GM12892 (cell line): ENCODE data around the gene VAMP1.

ENCODE experiments used
- POLR2A ChIP-seq: IDR thresholded peaks from 2 replicates; pipeline ENCODE4 v1.6.1; 2011; ENCODE audit warnings: low read depth, low read length, control low read depth
- POLR2AphosphoS5 ChIP-seq: IDR thresholded peaks from 2 replicates; pipeline ENCODE4 v1.6.1; 2011; ENCODE audit warnings: low read depth, low read length, control low read depth
- TAF1 ChIP-seq: IDR thresholded peaks from 2 replicates; pipeline ENCODE4 v1.6.1; 2011; ENCODE audit warnings: low read depth, mild to moderate bottlenecking, control low read depth, low read length, borderline replicate concordance

DNA sequence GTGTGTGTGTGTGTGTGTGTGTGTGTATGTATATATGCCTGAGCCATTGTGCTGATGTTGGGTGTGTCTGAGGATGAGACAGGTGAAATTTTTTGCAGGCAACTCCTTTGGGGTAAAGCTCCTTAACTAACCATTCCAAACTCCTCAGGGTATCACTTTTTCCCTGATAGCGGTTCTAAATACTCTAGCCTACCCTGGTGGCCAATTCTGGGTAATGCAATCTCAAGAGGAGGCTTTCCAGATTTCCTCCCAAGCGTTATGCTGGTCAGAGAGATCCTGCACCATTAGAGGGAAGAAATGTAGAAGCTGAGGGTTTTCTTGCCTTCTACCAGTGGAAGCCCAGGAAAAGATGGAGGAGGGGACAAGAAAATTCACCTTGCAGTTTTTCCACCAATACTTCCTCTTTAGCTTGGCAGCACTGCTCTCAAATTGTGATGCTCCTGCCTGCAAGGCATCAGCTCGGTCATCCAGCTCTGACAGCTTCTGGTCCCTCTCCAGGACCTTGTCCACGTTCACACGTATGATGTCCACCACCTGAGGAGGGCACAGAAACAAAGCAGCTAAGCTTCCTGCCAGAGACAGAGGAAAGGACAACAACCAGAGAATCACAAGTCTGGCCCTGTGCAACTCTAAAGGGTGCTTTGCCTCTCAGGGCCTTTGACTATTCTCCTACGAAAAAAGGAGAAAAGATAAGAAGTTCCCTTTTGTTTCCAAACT lies 4.9 kb downstream of the VAMP1 start:
- no peak for TF ChIP-seq TAF1
- TF ChIP-seq POLR2A: no peak
- no peak for TF ChIP-seq POLR2AphosphoS5
